H1 (cell line): ENCODE data around the gene PGM2L1. TPM values are rescaled to one million over a fixed set of nuclear protein-coding genes. Genes with fewer than 3 reads are reported as not detected.

Source experiments
- CTCF ChIA-PET: fragments of 300-600 bp; sonication (Branson Sonifier 250); formaldehyde crosslinking; loops from one replicate; lab custom pipeline; 2021; ENCODE audit not compliant: partially characterized antibody; lab: Charles Lee
- POLR2A ChIA-PET: fragments of 300-600 bp; sonication (Branson Sonifier 250); formaldehyde crosslinking; loops from one replicate; lab custom pipeline; 2021; ENCODE audit warnings: inconsistent platforms; ENCODE audit not compliant: partially characterized antibody; lab: Charles Lee
- DNase-seq, 2 experiments: peaks; one replicate each; pipeline versions ENCODE4 v3.0.0 to v3.0.0-alpha.2; 2010 to 2022; ENCODE audit warnings: low spot score in 2 of 2, low read depth in 1 of 2, mixed read lengths in 1 of 2
- FAIRE-seq: peaks from 2 replicates; lab custom pipeline; 2011; peaks lifted over from hg19 to GRCh38; lab: Jason Lieb, UNC
- H2AFZ ChIP-seq: 2 replicates; pipeline ENCODE4 v1.8.1; 2012; ENCODE audit warnings: low read length, inconsistent platforms
- H2AK5ac ChIP-seq: 2 replicates; pipeline ENCODE4 v1.6.1; 2013; ENCODE audit warnings: low read depth, low read length
- H2BK120ac ChIP-seq: replicated peaks from 2 replicates; pipeline ENCODE3; 2013; ENCODE audit warnings: low read depth, low read length, inconsistent platforms
- H2BK12ac ChIP-seq: 2 replicates; pipeline ENCODE4 v1.6.1; 2013; ENCODE audit warnings: low read depth, low read length
- H2BK15ac ChIP-seq: 2 replicates; pipeline ENCODE4 v1.6.1; 2013; ENCODE audit warnings: low read length
- H2BK20ac ChIP-seq: 2 replicates; pipeline ENCODE4 v1.6.1; 2013; ENCODE audit warnings: low read length
- H2BK5ac ChIP-seq: 2 replicates; pipeline ENCODE4 v1.6.1; 2013; ENCODE audit warnings: low read depth, low read length
- H3K14ac ChIP-seq: 2 replicates; pipeline ENCODE4 v1.6.1; 2013; ENCODE audit warnings: inconsistent platforms; ENCODE audit not compliant: insufficient read length
- H3K18ac ChIP-seq: 2 replicates; pipeline ENCODE4 v1.6.1; 2013; ENCODE audit warnings: low read length; ENCODE audit errors: extremely low read depth
- H3K23ac ChIP-seq: 2 replicates; pipeline ENCODE4 v1.6.1; 2013; ENCODE audit warnings: inconsistent platforms; ENCODE audit not compliant: insufficient read length
- H3K23me2 ChIP-seq: 2 replicates; pipeline ENCODE4 v1.6.1; 2013; ENCODE audit warnings: low read depth, low read length
- H3K27ac ChIP-seq: 2 replicates; pipeline ENCODE4 v1.6.1; 2011; ENCODE audit warnings: low read depth, low read length, inconsistent platforms
- H3K27me3 ChIP-seq, 4 experiments: replicated peaks in 1 of 4; 1 replicate in 1 of 4; 2 replicates in 3 of 4; pipeline versions ENCODE4 v1.6.1 to v1.8.1; 2011 to 2013; ENCODE audit warnings: low read length in 3 of 4, mild to moderate bottlenecking in 3 of 4, inconsistent platforms in 2 of 4, mixed read lengths in 2 of 4, moderate library complexity in 1 of 4; ENCODE audit not compliant: control insufficient read depth in 3 of 4, insufficient read depth in 3 of 4; ENCODE audit errors: extremely low read depth in 1 of 4
- H3K36me3 ChIP-seq, 4 experiments: 2 replicates each; pipeline versions ENCODE4 v1.6.1 to v1.8.1; 2011 to 2013; ENCODE audit warnings: mild to moderate bottlenecking in 4 of 4, low read length in 3 of 4, moderate library complexity in 2 of 4, control low read depth in 1 of 4, inconsistent platforms in 1 of 4; ENCODE audit not compliant: insufficient read depth in 4 of 4, control insufficient read depth in 2 of 4
- H3K4ac ChIP-seq: replicated peaks from 2 replicates; pipeline ENCODE3; 2013; ENCODE audit warnings: low read length, low read depth, mixed read lengths, inconsistent platforms; ENCODE audit not compliant: insufficient read length
- H3K4me1 ChIP-seq, 4 experiments: replicated peaks in 1 of 4; 1 replicate in 1 of 4; 2 replicates in 3 of 4; pipeline versions ENCODE4 v1.6.1 to v1.8.1; 2011 to 2013; ENCODE audit warnings: low read length in 3 of 4, inconsistent platforms in 2 of 4, mixed read lengths in 1 of 4; ENCODE audit not compliant: insufficient read depth in 4 of 4, control insufficient read depth in 3 of 4
- H3K4me2 ChIP-seq, 2 experiments: 2 replicates each; pipeline versions ENCODE4 v1.6.1 to v1.8.1; 2011 to 2013; ENCODE audit warnings: low read depth in 2 of 2, low read length in 2 of 2, control low read depth in 1 of 2, inconsistent platforms in 1 of 2, mild to moderate bottlenecking in 1 of 2; ENCODE audit not compliant: insufficient read depth in 1 of 2
- H3K4me3 ChIP-seq, 4 experiments: fragments of 200-600, 300-600 bp in 1 of 4; sonication (generic), shearing (Covaris generic), sonication (Bioruptor Twin) in 1 of 4; 2 replicates each; pipeline versions ENCODE4 v1.5.1 to v1.8.1; 2011 to 2016; ENCODE audit warnings: low read length in 4 of 4, low read depth in 3 of 4, control low read depth in 2 of 4, inconsistent platforms in 2 of 4, mild to moderate bottlenecking in 2 of 4, mixed read lengths in 1 of 4, moderate library complexity in 1 of 4; ENCODE audit not compliant: insufficient read depth in 2 of 4; ENCODE audit errors: extremely low read depth in 1 of 4
- H3K56ac ChIP-seq: replicated peaks from 2 replicates; pipeline ENCODE3; 2013; ENCODE audit warnings: low read depth, mild to moderate bottlenecking, mixed read lengths, low read length, inconsistent platforms; ENCODE audit not compliant: insufficient read length
- H3K79me1 ChIP-seq: 2 replicates; pipeline ENCODE4 v1.6.1; 2013; ENCODE audit warnings: low read depth, low read length, control low read depth
- H3K79me2 ChIP-seq, 2 experiments: 2 replicates each; pipeline versions ENCODE4 v1.6.1 to v1.8.1; 2012 to 2013; ENCODE audit warnings: low read length in 2 of 2, mild to moderate bottlenecking in 2 of 2, inconsistent platforms in 1 of 2; ENCODE audit not compliant: insufficient read depth in 2 of 2, control insufficient read depth in 1 of 2
- H3K9ac ChIP-seq, 4 experiments: replicated peaks in 1 of 4; 1 replicate in 1 of 4; 2 replicates in 3 of 4; pipeline versions ENCODE4 v1.6.1 to v1.8.1; 2011 to 2013; ENCODE audit warnings: low read depth in 3 of 4, low read length in 3 of 4, control low read depth in 2 of 4, mild to moderate bottlenecking in 2 of 4, moderate library complexity in 2 of 4, inconsistent platforms in 1 of 4; ENCODE audit errors: extremely low read depth in 1 of 4
- H3K9me3 ChIP-seq, 2 experiments: 2 replicates each; pipeline versions ENCODE4 v1.6.1 to v1.8.1; 2012 to 2013; ENCODE audit warnings: mild to moderate bottlenecking in 2 of 2, moderate library complexity in 2 of 2, control low read depth in 1 of 2, inconsistent platforms in 1 of 2, low read depth in 1 of 2, low read length in 1 of 2, mixed read lengths in 1 of 2; ENCODE audit not compliant: insufficient read depth in 2 of 2
- H4K20me1 ChIP-seq, 2 experiments: replicated peaks in 1 of 2; 2 replicates each; pipeline versions ENCODE3 to v1.8.1; 2011 to 2013; ENCODE audit warnings: inconsistent platforms in 2 of 2, low read length in 2 of 2, mild to moderate bottlenecking in 1 of 2; ENCODE audit not compliant: insufficient read depth in 2 of 2, control insufficient read depth in 1 of 2
- H4K5ac ChIP-seq: 2 replicates; pipeline ENCODE4 v1.6.1; 2013; ENCODE audit warnings: low read length, low read depth, mixed read lengths, inconsistent platforms; ENCODE audit not compliant: insufficient read length
- H4K8ac ChIP-seq: 2 replicates; pipeline ENCODE4 v1.8.0; 2013; ENCODE audit warnings: mild to moderate bottlenecking, moderate library complexity, low read length, inconsistent platforms; ENCODE audit not compliant: insufficient read depth; ENCODE audit errors: extremely low read depth
- H4K91ac ChIP-seq: replicated peaks from 2 replicates; pipeline ENCODE3; 2013; ENCODE audit warnings: low read length, mixed read lengths, inconsistent platforms; ENCODE audit not compliant: insufficient read length
- CEBPB ChIP-seq: IDR thresholded peaks from 2 replicates; pipeline ENCODE4 v1.6.1; 2012; ENCODE audit warnings: low read depth, low read length
- CHD2 ChIP-seq: IDR thresholded peaks from 2 replicates; pipeline ENCODE4 v1.6.1; 2012; ENCODE audit warnings: low read length, improper control_type of control experiment
- EP300 ChIP-seq, 2 experiments: IDR thresholded peaks; 1 replicate in 1 of 2; 2 replicates in 1 of 2; pipeline ENCODE4 v1.6.1; 2011 to 2012; ENCODE audit warnings: low read depth in 2 of 2, low read length in 2 of 2, mild to moderate bottlenecking in 2 of 2, borderline replicate concordance in 1 of 2, inconsistent platforms in 1 of 2, moderate library complexity in 1 of 2
- HDAC2 ChIP-seq, 2 experiments: fragments of 300-600 bp in 1 of 2; sonication (generic) in 1 of 2; IDR thresholded peaks; 2 replicates each; pipeline ENCODE4 v1.6.1; 2011 to 2012; ENCODE audit warnings: low read depth in 2 of 2, low read length in 2 of 2, mild to moderate bottlenecking in 2 of 2, moderate library complexity in 2 of 2, borderline replicate concordance in 1 of 2, inconsistent platforms in 1 of 2
- KDM5A ChIP-seq: fragments of 200-600 bp; IDR thresholded peaks from 2 replicates; pipeline ENCODE4 v1.7.1; 2012; ENCODE audit warnings: mild to moderate bottlenecking, low read length, inconsistent platforms, mixed read lengths
- MAX ChIP-seq: IDR thresholded peaks from 2 replicates; pipeline ENCODE4 v1.6.1; 2012; ENCODE audit warnings: inconsistent platforms
- RFX5 ChIP-seq: IDR thresholded peaks from 2 replicates; pipeline ENCODE4 v1.6.1; 2011; ENCODE audit warnings: low read depth, low read length, improper control_type of control experiment, borderline replicate concordance
- RNF2 ChIP-seq: fragments of 200-900, 300-1000 bp; sonication (generic); IDR thresholded peaks from 2 replicates; pipeline ENCODE4 v1.7.1; 2016; ENCODE audit warnings: borderline replicate concordance, low read depth, mild to moderate bottlenecking, antibody characterized with exemption, low read length; ENCODE audit not compliant: poor library complexity, severe bottlenecking; ENCODE audit errors: missing control alignments
- SAP30 ChIP-seq: fragments of 300-600 bp; sonication (generic); IDR thresholded peaks from 2 replicates; pipeline ENCODE4 v1.7.1; 2012; ENCODE audit warnings: low read length, moderate library complexity, mild to moderate bottlenecking, inconsistent platforms; ENCODE audit not compliant: insufficient read depth, insufficient replicate concordance
- SIRT6 ChIP-seq: IDR thresholded peaks from one replicate; pipeline ENCODE4 v1.7.1; 2012; ENCODE audit warnings: low read length, inconsistent platforms
- SIX5 ChIP-seq: IDR thresholded peaks from 2 replicates; pipeline ENCODE4 v1.6.1; 2011; ENCODE audit warnings: mild to moderate bottlenecking, low read depth, low read length
- SP1 ChIP-seq: IDR thresholded peaks from 2 replicates; pipeline ENCODE4 v1.6.1; 2011; ENCODE audit warnings: low read depth, low read length
- SRF ChIP-seq: IDR thresholded peaks from 2 replicates; pipeline ENCODE4 v1.6.1; 2011; ENCODE audit warnings: mild to moderate bottlenecking, low read depth, low read length, moderate library complexity
- TEAD4 ChIP-seq: IDR thresholded peaks from 2 replicates; pipeline ENCODE4 v1.6.1; 2012; ENCODE audit warnings: low read depth, low read length, inconsistent platforms, mixed read lengths
- WGBS, 2 experiments: shearing (Covaris generic) in 1 of 2; methylation state at CpG; one replicate each; pipeline versions ENCODE4 v1.1.6 to v1.1.7; 2013 to 2015; ENCODE audit warnings: low lambda C conversion rate in 2 of 2, mixed read lengths in 2 of 2, inconsistent platforms in 1 of 2, low coverage in 1 of 2, missing lambda C conversion rate in 1 of 2; ENCODE audit not compliant: insufficient replicate concordance in 2 of 2, insufficient coverage in 1 of 2, insufficient read length in 1 of 2; ENCODE audit errors: extremely low coverage in 1 of 2, missing lambda C conversion rate in 1 of 2; 5-methylcytosine and 5-hydroxymethylcytosine counted together
- polyA plus RNA-seq, 7 experiments: library from polyadenylated mRNA; depleted of rRNA in 3 of 7; stranded (reverse) in 5 of 7; unstranded in 2 of 7; fragments of >200 nt in 5 of 7; fragments of 200-250 nt in 2 of 7; gene quantifications; 1 replicate in 5 of 7; 2 replicates in 1 of 7; 4 replicates in 1 of 7; pipeline versions ENCODE4 v1.2.1 to v1.2.3, GENCODE V29; 2011 to 2013; ENCODE audit warnings: missing spikeins in 2 of 7, mixed read lengths in 2 of 7
- total RNA-seq: library from RNA; stranded (reverse); fragmentation: NEBNext Ultra II Directional; extraction: Animal tissue kit (Norgen Biotek cat#: 25700); gene quantifications from 2 replicates; pipeline ENCODE4 v1.2.1, GENCODE V29; 2021

The PGM2L1 gene
- total and polyA plus RNA-seq, 2 of the 8 experiments (the other 6 are each of a cell fraction or from before 2014, with no cell fraction given) = 5.0 to 42.7 TPM

- Histone ChIP-seq H3K4me2 (no peak overlapping the region), H4K91ac (no peak overlapping the region), H4K8ac (no peak overlapping the region), H3K9me3 (peaks cover 7 to 10% of the 10 kb centered on the region in 2 experiments), H3K56ac (no peak overlapping the region), H2BK15ac (no peak overlapping the region), H3K79me2 (no peaks in the 10 kb centered on the region), H2BK20ac (no peak overlapping the region), H2BK12ac (no peak overlapping the region), H3K4me3 (no peak overlapping the region), H3K14ac (no peak overlapping the region), H4K20me1 (no peaks in the 10 kb centered on the region), H4K5ac (no peak overlapping the region), H3K9ac (no peak overlapping the region), H2BK120ac (no peak overlapping the region), H2AK5ac (no peak overlapping the region), H3K23ac (no peak overlapping the region), H3K18ac (no peak overlapping the region), H3K27ac (no peak overlapping the region), H2AFZ (no peak overlapping the region), H3K36me3 (peaks cover 0 to 14% (median 7%) of the 10 kb centered on the region in 4 experiments), H3K79me1 (no peaks in the 10 kb centered on the region), H2BK5ac (no peak overlapping the region), H3K27me3 (no peaks in the 10 kb centered on the region), H3K4ac (no peak overlapping the region), H3K23me2 (no peaks in the 10 kb centered on the region), H3K4me1 (no peaks in the 10 kb centered on the region)
- no peak for FAIRE-seq
- 86% methylated on average over 2 of the region's 2 CpGs; no CpG with 5 or more reads in 1 of the 2 experiments for WGBS, 2 experiments
- CTCF ChIA-PET = interaction anchor here (0.7 to 1.2 kb wide), 3 partner anchors 94 to 249 kb away, joined by 3 to 4 read pairs (median 4); no protein-coding TSS in a partner anchor
- POLR2A ChIA-PET = interaction anchor here (0.6 kb wide), 1 partner anchor 44 kb away, joined by 3 read pairs; no protein-coding TSS in a partner anchor
- no peak for DNase-seq
- TF ChIP-seq SIX5 = no peak
- TF ChIP-seq SIRT6 = no peak
- no peak for TF ChIP-seq SAP30
- no peak for TF ChIP-seq RNF2
- no peak for TF ChIP-seq CEBPB
- TF ChIP-seq RFX5 = no peak
- TF ChIP-seq CHD2 = no peak
- TF ChIP-seq HDAC2 (IDR thresholded peaks at IDR 0.05; ENCODE audit: borderline replicate concordance in 1 of 2, low read depth in 2 of 2, low read length in 2 of 2) = no peak
- TF ChIP-seq MAX = no peak
- no peak for TF ChIP-seq SRF
- no peak for TF ChIP-seq KDM5A
- no peak for TF ChIP-seq EP300 (IDR thresholded peaks at IDR 0.05; ENCODE audit: borderline replicate concordance in 1 of 2, low read depth in 2 of 2, low read length in 2 of 2)
- no peak for TF ChIP-seq TEAD4
- no peak for TF ChIP-seq SP1
Observed at GRCh38 chr11:74355626-74356025, 42.6 kb downstream of the PGM2L1 start.
